Tibial nerve (tissue), 4 donors: ENCODE measurements around the gene TRPM1. TPM values are rescaled to one million over a fixed set of nuclear protein-coding genes. Genes with fewer than 3 reads are reported as not detected.

Experiments used
- DNase-seq, 2 donors: peaks; one replicate each; pipeline ENCODE4 v3.0.0-alpha.2; 2019; ENCODE audit warnings: low spot score in 2 of 2
- H3K27ac ChIP-seq, 4 donors: fragments of 200-600 bp; sonication (generic) in 3 of 4; one replicate each; pipeline ENCODE4 v1.5.1; 2017 to 2019; ENCODE audit warnings: mild to moderate bottlenecking in 1 of 4
- H3K27me3 ChIP-seq, 2 donors: fragments of 200-600 bp; sonication (generic) in 1 of 2; one replicate each; pipeline versions ENCODE4 v1.5.1 to v1.6.0; 2017 to 2019
- H3K36me3 ChIP-seq, 3 donors: fragments of 200-600 bp; sonication (generic); one replicate each; pipeline ENCODE4 v1.5.1; 2018 to 2019
- H3K4me1 ChIP-seq, 4 donors: fragments of 200-600 bp; sonication (generic) in 3 of 4; one replicate each; pipeline ENCODE4 v1.5.1; 2017 to 2019
- H3K4me3 ChIP-seq, 4 donors: fragments of 200-600 bp; sonication (generic) in 3 of 4; one replicate each; pipeline ENCODE4 v1.5.1; 2017 to 2019; ENCODE audit warnings: mild to moderate bottlenecking in 1 of 4, moderate library complexity in 1 of 4
- H3K9me3 ChIP-seq, 4 donors: fragments of 200-600 bp; sonication (generic) in 3 of 4; one replicate each; pipeline ENCODE4 v1.5.1; 2017 to 2019
- EP300 ChIP-seq, 2 donors: sonication (generic); formaldehyde crosslinking; IDR thresholded peaks; one replicate each; pipeline ENCODE4 v1.6.1; 2017; ENCODE audit warnings: antibody characterized with exemption in 2 of 2, mild to moderate bottlenecking in 1 of 2
- POLR2A ChIP-seq, 2 donors: fragments of 450-650 bp; IDR thresholded peaks; one replicate each; pipeline ENCODE4 v1.6.1; 2017; ENCODE audit warnings: antibody characterized with exemption in 2 of 2, mild to moderate bottlenecking in 2 of 2, moderate library complexity in 2 of 2
- WGBS, 2 donors: methylation state at CpG; one replicate each; pipeline ENCODE4 v1.1.5; 2018; 5-methylcytosine and 5-hydroxymethylcytosine counted together
- total RNA-seq, 4 donors: library from RNA; depleted of rRNA; stranded (reverse); fragments of >200 nt; gene quantifications; one replicate each; pipeline ENCODE4 v1.1.0, GENCODE V29; 2016
- TF ChIP-seq, protein P1 (sequence below), 5 experiments: fragments of 200-600 bp in 3 of 5; fragments of 450-650 bp in 2 of 5; sonication (generic) in 3 of 5; IDR thresholded peaks; one replicate each; pipeline ENCODE4 v1.5.1; 2016 to 2019; ENCODE audit warnings: antibody characterized with exemption in 5 of 5, mild to moderate bottlenecking in 3 of 5, moderate library complexity in 2 of 5

Gene TRPM1
- total RNA-seq, 4 donors from 2014 or later: not detected

DNA sequence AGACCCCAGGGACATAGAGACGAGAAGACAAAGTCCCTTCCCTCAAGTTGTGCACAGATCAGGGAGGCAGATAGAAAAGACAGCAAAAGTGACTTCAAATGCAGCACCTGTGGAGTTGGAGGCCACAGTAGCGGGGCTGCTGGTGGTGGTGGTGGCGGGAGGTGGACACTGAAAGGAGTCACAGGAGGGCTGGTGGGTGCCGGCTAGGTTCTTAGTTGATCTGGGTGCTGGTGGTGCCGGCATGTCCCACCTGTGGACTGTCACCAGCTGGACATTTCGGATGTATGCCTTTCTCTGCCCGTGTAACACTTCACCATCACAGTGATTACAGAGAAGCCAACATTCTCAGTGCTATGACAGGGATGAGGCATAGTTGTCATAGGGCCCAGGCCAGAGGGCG is 60.9 kb downstream of the TRPM1 start:
- Histone ChIP-seq H3K27me3 (no peaks in the 10 kb centered on the region), H3K36me3 (no peaks in the 10 kb centered on the region), H3K27ac (no peak overlapping the region), H3K4me3 (no peak overlapping the region), H3K9me3 (no peaks in the 10 kb centered on the region), H3K4me1 (no peaks in the 10 kb centered on the region)
- 87 to 93% methylated on average over 8 of the region's 8 CpGs for WGBS, 2 donors
- DNase-seq: no peak
- TF ChIP-seq EP300 (IDR thresholded peaks at IDR 0.05) (no peak), POLR2A (IDR thresholded peaks at IDR 0.05) (no peak)
- TF ChIP-seq, protein P1, sequence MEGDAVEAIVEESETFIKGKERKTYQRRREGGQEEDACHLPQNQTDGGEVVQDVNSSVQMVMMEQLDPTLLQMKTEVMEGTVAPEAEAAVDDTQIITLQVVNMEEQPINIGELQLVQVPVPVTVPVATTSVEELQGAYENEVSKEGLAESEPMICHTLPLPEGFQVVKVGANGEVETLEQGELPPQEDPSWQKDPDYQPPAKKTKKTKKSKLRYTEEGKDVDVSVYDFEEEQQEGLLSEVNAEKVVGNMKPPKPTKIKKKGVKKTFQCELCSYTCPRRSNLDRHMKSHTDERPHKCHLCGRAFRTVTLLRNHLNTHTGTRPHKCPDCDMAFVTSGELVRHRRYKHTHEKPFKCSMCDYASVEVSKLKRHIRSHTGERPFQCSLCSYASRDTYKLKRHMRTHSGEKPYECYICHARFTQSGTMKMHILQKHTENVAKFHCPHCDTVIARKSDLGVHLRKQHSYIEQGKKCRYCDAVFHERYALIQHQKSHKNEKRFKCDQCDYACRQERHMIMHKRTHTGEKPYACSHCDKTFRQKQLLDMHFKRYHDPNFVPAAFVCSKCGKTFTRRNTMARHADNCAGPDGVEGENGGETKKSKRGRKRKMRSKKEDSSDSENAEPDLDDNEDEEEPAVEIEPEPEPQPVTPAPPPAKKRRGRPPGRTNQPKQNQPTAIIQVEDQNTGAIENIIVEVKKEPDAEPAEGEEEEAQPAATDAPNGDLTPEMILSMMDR (IDR thresholded peaks at IDR 0.05): no peak

DNA sequence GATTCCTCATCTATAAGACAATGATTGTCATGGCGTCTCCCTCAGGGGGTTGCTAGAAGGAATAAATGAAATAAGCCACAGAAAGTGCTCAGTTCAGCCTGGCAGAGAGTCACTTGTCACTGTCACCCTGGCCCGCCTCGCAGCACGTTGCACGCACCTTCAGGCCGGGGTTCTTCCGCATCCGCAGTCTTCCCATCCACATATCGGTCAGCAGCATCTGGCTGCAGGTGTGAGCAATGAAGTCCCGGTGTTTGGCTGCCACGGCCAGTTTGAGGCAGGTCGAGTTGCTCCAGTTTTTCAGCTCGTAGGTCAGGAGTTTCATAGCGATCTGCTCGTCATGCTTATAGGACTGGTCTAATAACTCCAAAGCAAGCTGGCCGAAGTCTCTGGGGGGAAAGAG is 61.6 kb downstream of the TRPM1 start:
- no peak overlapping the region for H3K27ac ChIP-seq
- no peaks in the 10 kb centered on the region for H3K9me3 ChIP-seq
- no peaks in the 10 kb centered on the region for H3K36me3 ChIP-seq
- WGBS, 2 donors: 91 to 93% methylated on average over 16 of the region's 16 CpGs
- no peak overlapping the region for H3K4me3 ChIP-seq
- no peaks in the 10 kb centered on the region for H3K27me3 ChIP-seq
- no peak for DNase-seq
- TF ChIP-seq, protein P1 (IDR thresholded peaks at IDR 0.05): no peak
- TF ChIP-seq EP300 (IDR thresholded peaks at IDR 0.05) (no peak), POLR2A (IDR thresholded peaks at IDR 0.05) (no peak)
- no peaks in the 10 kb centered on the region for H3K4me1 ChIP-seq

- TF ChIP-seq POLR2A (IDR thresholded peaks at IDR 0.05): no peak
- TF ChIP-seq EP300 (IDR thresholded peaks at IDR 0.05): no peak
- TF ChIP-seq, protein P1 (IDR thresholded peaks at IDR 0.05): no peak
- no peaks in the 10 kb centered on the region for H3K9me3 ChIP-seq
- H3K4me1 ChIP-seq: peaks cover 0 to 4% (median 0%) of the 10 kb centered on the region in 4 donors
- 88% methylated on average over 10 of the region's 10 CpGs for WGBS, 2 donors
- H3K4me3 ChIP-seq: no peak overlapping the region
- DNase-seq: no peak
- H3K27ac ChIP-seq: no peak overlapping the region
- H3K27me3 ChIP-seq: no peaks in the 10 kb centered on the region
- H3K36me3 ChIP-seq: no peaks in the 10 kb centered on the region
These were observed 63.6 kb downstream of the TRPM1 start for GRCh38 chr15:31037731-31038477.

DNA sequence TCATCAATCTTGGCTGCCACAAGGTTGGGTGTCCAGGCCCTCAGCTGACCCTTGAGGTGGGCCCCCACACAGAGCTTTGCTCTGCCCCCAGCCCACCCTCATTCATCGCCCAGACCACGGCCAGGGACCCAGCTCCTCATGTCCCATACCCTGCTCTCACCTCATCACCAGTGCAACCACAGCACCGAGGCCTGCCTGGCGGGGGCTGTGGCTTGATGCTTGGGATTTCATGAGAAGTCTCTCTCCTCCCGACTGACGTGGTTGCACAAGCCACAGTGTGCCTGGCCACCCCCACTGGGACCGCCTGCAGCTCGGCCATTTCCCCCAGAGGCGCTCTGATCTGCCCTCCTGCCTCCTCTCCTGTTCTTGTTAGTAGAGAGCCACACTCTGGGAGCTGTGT is 64.7 kb downstream of the TRPM1 start:
- Histone ChIP-seq H3K9me3 (no peaks in the 10 kb centered on the region), H3K36me3 (no peaks in the 10 kb centered on the region), H3K4me3 (no peak overlapping the region), H3K27ac (no peak overlapping the region), H3K27me3 (no peaks in the 10 kb centered on the region), H3K4me1 (peaks cover 0 to 4% (median 0%) of the 10 kb centered on the region in 4 donors)
- DNase-seq: no peak
- no peak for TF ChIP-seq EP300 (IDR thresholded peaks at IDR 0.05)
- TF ChIP-seq, protein P1 (IDR thresholded peaks at IDR 0.05): no peak
- no peak for TF ChIP-seq POLR2A (IDR thresholded peaks at IDR 0.05)
- WGBS, 2 donors: 84 to 98% methylated on average over 8 to 9 of the region's 9 CpGs

GRCh38 chr15:31035610-31036009 is 65.9 kb downstream of the TRPM1 start:
- WGBS, 2 donors: 87 to 89% methylated on average over 7 of the region's 7 CpGs
- H3K27ac ChIP-seq: no peak overlapping the region

More at GRCh38 chr15:31035610-31036009, 65.9 kb downstream of the TRPM1 start:
- no peaks in the 10 kb centered on the region for H3K36me3 ChIP-seq
- no peaks in the 10 kb centered on the region for H3K9me3 ChIP-seq
- H3K27me3 ChIP-seq: no peaks in the 10 kb centered on the region
- DNase-seq: no peak
- H3K4me3 ChIP-seq: no peak overlapping the region
- TF ChIP-seq POLR2A (IDR thresholded peaks at IDR 0.05): no peak
- TF ChIP-seq EP300 (IDR thresholded peaks at IDR 0.05): no peak
- TF ChIP-seq, protein P1 (IDR thresholded peaks at IDR 0.05): no peak
- H3K4me1 ChIP-seq: peaks cover 0 to 4% (median 0%) of the 10 kb centered on the region in 4 donors
